Progenitor cell of endocrine pancreas (in vitro differentiated cells): ENCODE results near the gene NOSTRIN. TPM values are rescaled to one million over a fixed set of nuclear protein-coding genes. Genes with fewer than 3 reads are reported as not detected.

Source experiments
- DNase-seq: peaks from one replicate; pipeline ENCODE4 v3.0.0; 2021; ENCODE audit warnings: low spot score; ENCODE audit not compliant: unreplicated experiment
- H3K27ac Mint-ChIP-seq: 2 replicates; pipeline ENCODE4 v1.8.0; 2021; ENCODE audit warnings: mild to moderate bottlenecking, moderate library complexity, mixed read lengths
- H3K27me3 Mint-ChIP-seq: 2 replicates; pipeline ENCODE4 v1.8.0; 2021; ENCODE audit warnings: mixed read lengths
- H3K36me3 Mint-ChIP-seq: 2 replicates; pipeline ENCODE4 v1.8.0; 2022; ENCODE audit warnings: mixed read lengths; ENCODE audit not compliant: insufficient read depth
- H3K4me1 Mint-ChIP-seq: 2 replicates; pipeline ENCODE4 v1.8.0; 2021; ENCODE audit warnings: low read depth, mixed read lengths
- H3K4me3 Mint-ChIP-seq: 2 replicates; pipeline ENCODE4 v1.8.0; 2021; ENCODE audit warnings: low read depth, mild to moderate bottlenecking, moderate library complexity, mixed read lengths
- H3K9me3 Mint-ChIP-seq: 2 replicates; pipeline ENCODE4 v1.8.0; 2021; ENCODE audit warnings: low read depth, mixed read lengths
- CTCF ChIP-seq: fragments of 200-600 bp; sonication (generic); IDR thresholded peaks from one replicate; pipeline ENCODE4 v1.5.0; 2021; ENCODE audit warnings: antibody characterized with exemption, mild to moderate bottlenecking; ENCODE audit not compliant: unreplicated experiment
- total RNA-seq: library from RNA; stranded (reverse); gene quantifications from 2 replicates; pipeline ENCODE4 v1.2.1, GENCODE V29; 2021

Gene NOSTRIN
- total RNA-seq, 1 donor from 2014 or later, result 4.0 TPM

GRCh38 chr2:168884975-168885374 lies 82.5 kb downstream of the NOSTRIN start:
- no peak for DNase-seq
- Mint-ChIP-seq H3K9me3 (no peaks in the 10 kb centered on the region), H3K4me1 (peaks cover 11% of the 10 kb centered on the region), H3K4me3 (no peak overlapping the region), H3K27ac (no peak overlapping the region), H3K27me3 (no peaks in the 10 kb centered on the region), H3K36me3 (peaks cover 4% of the 10 kb centered on the region)
- no peak for TF ChIP-seq CTCF

- Mint-ChIP-seq H3K27me3 (peaks cover 17% of the 10 kb centered on the region), H3K27ac (no peak overlapping the region), H3K9me3 (no peaks in the 10 kb centered on the region), H3K36me3 (peaks cover 4% of the 10 kb centered on the region), H3K4me1 (peaks cover 5% of the 10 kb centered on the region), H3K4me3 (peak overlapping the region; percentile 86)
- no peak for TF ChIP-seq CTCF
- DNase-seq, result no peak
These were observed 87.2 kb downstream of the NOSTRIN start for GRCh38 chr2:168889635-168890005.

DNA sequence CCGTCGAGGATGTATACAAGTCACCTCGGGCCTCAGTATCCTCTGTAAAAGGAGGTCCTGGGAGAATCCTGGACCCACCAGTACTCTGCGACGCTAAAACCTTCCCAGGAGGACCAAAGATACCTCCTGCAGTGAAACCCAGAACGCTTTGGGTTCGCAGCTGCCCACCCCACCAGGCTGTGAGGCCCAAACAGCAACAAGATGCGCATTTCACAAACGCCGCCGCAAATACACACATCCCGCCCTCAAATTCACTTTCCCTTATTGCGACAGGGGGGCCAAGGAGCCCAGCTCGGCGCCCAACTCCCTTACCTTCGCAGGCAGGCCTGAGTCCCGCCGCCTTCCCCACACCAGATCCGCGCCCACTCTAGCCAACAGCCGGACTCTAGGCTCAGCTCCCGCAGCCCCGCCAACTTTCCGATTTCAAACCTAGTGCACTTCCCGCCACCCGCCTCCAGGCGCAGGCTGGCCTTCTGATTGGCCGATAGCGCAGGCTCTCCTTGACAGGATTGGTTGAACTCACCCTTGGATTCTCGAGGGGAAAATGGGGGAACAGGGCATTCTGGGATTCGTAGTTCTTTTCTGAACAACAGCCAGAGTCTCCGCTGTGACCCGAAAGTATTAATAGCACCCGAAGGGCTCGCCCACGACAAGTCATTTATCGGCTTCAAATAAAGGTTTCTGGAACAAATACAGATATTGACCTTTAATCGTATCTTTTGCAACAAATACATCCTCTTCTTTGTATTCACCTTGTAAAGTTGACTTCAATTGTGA lies 87.8 kb downstream of the NOSTRIN start, which contains the start of gene SPC25:
TSS of gene SPC25 (minus strand) at position 425 of the 777 bp plus-strand sequence. CDS start 911 bp downstream, outside the sequence.
- Mint-ChIP-seq H3K27ac (peak within 1 kb of the TSS; percentile 85), H3K4me1 (peaks cover 5% of the 10 kb centered on the region), H3K9me3 (no peaks in the 10 kb centered on the region), H3K27me3 (peaks cover 17% of the 10 kb centered on the region), H3K36me3 (peaks cover 3% of the 10 kb centered on the region), H3K4me3 (peak within 1 kb of the TSS; percentile 86)
- no peak for TF ChIP-seq CTCF
- DNase-seq, result peak; percentile 81

DNA sequence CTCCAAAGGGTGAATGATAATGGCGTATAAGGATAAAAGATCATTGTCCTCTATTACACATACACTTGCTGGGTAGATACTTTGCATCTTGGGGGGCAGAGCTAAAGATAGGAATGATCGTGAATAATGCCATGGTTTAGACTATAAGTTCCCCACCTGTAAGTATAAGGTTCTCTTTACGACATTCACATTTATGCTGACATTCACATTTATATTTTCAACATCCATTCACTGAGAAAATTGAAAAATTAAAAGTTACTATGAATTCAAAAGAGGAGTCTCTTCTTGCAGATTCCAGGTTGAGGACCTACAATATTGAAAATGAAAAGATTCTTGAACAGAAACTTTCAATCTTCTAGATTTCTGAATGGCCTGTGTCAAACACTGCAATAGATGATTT lies 89.9 kb downstream of the NOSTRIN start:
- no peak for TF ChIP-seq CTCF
- no peak for DNase-seq
- Mint-ChIP-seq H3K36me3 (peaks cover 3% of the 10 kb centered on the region), H3K27ac (no peak overlapping the region), H3K27me3 (peaks cover 17% of the 10 kb centered on the region), H3K4me1 (peaks cover 5% of the 10 kb centered on the region), H3K9me3 (no peaks in the 10 kb centered on the region), H3K4me3 (no peak overlapping the region)

GRCh38 chr2:168894101-168894500 lies 91.7 kb downstream of the NOSTRIN start:
- Mint-ChIP-seq H3K36me3 (no peaks in the 10 kb centered on the region), H3K4me3 (no peak overlapping the region)

More at GRCh38 chr2:168894101-168894500, 91.7 kb downstream of the NOSTRIN start:
- TF ChIP-seq CTCF, result no peak
- H3K9me3 Mint-ChIP-seq, result no peaks in the 10 kb centered on the region
- H3K4me1 Mint-ChIP-seq, result peaks cover 5% of the 10 kb centered on the region
- no peak overlapping the region for H3K27ac Mint-ChIP-seq
- H3K27me3 Mint-ChIP-seq, result peaks cover 17% of the 10 kb centered on the region
- no peak for DNase-seq
